Caki2 (cell line): ENCODE data around the gene TGM1. TPM values are rescaled to one million over a fixed set of nuclear protein-coding genes. Genes with fewer than 3 reads are reported as not detected.

Source experiments
- DNase-seq: peaks from one replicate; pipeline ENCODE4 v3.0.0-alpha.2; 2015; ENCODE audit warnings: low read depth
- in situ Hi-C: cut with HindIII; loops from 2 replicates; pipeline ENCODE4 v1.10.0; 2016; ENCODE audit warnings: low sequenced_read_pairs, low pct_unique_long_range_greater_than_20kb, mixed read lengths
- total RNA-seq: library from RNA; depleted of rRNA; stranded (reverse); fragments of >200 nt; shearing (Covaris generic); gene quantifications from 2 replicates; pipeline ENCODE4 v1.2.3, GENCODE V29; 2014; ENCODE audit warnings: low replicate concordance

TGM1 gene
- total RNA-seq, 1 experiment from 2014 or later: 0.44 TPM

DNA sequence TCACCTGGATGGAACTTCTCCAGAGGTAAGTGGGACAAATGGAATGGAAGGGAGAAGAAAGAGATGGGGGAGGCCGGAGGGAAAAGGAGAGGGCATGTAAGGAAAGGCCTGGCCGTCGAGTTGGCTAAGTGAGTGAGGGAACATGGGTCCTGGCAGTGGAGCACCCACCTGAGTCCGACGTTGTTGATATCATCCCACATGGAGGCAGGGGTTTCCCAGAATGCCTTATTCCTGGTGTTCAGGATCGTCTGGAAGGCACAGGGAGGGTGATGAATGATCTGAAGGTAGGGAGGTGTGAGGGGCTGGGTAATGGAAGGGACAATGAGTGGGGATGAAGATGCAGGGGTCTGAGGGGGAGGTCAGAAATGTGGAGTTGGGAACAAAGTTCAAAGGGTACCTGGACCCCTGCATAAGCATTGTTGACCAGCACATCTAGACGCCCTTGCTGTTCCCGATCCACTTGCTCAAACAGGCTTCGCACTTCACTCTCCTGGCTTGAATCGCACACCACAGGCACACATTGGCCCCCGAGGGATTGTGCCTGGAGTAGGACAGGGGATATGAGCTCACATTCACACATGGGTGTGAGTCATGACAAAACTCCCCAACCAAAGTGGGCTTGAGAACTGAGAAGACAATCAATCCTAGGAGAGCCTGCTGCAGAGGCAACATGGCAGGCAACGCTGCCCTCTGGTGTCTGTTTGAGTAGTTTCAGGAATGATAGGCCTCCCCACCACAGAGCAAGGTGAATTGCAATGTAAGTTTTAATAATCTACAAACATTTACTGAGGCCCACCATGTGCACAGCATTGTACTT, 33.6 kb upstream of the TGM1 start:
- in situ Hi-C loops: no loop called here
- peak; percentile 53 for DNase-seq

- in situ Hi-C loops: no loop called here
- DNase-seq: no peak
Measured at GRCh38 chr14:24293525-24293924, 30.5 kb upstream of the TGM1 start.

DNA sequence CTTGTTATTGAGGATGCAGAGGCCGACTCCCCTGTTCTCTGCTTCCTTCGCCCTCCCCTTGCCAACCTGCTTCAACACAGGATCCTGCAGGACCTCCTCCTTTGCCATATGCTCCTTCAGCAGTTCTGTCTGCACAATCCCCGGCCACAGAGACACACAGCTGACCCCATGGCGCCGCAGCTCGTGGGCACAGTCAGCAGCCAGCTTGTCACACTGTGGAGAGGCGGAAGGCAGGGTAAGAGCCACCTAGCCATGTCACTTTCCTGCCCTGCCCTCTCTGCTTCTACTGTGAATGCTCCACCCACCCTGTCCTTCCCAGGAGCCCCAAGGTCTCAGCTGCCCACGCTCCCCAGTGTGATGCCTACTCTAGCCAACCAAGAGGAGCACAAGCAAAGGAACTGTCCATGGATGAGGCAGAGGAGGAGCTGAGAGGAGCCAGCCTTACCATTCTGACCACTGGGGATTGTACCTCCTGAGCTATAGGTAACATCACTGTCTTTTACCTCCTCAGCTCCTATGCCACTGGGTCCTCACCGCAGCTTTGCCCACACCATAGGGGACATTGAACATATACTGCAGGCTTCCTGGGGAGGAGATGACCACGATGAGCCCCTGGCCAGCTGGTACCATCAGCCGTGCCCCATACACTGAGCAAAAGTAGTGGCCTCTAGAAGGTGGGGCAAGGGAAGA, 29.3 kb upstream of the TGM1 start:
- DNase-seq: no peak
- in situ Hi-C loops: no loop called here

DNA sequence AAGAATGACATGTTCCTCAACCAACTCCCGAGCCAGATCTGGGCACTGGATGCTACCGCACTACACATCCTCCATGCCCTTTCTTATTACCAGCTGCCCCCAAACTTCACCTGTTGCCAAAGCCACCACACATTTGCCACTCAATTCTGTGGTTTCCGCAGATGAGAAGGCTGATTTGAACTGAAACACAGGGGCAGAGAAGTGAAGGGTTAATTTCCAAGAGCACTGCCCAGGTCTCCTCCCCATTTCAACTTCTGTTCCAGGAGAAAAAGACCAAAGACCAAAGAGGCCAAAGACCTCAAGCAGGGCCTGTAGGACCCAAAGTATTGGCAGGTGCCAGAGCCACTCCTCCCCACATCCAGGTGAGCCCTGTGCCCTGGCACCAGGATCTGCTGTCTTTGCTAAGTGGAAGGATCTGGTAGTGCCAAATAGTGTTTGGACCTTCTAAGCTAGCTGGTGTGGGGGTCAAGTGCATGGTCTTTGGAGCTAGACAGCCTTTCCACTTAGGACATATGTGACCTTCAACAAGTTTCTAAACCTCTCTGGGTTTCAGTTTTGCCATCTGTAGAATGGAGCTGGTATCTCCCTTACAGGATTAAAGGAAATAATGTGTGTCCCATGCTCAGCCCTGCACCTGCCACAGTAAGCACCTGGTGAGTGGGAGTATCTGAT, 28.6 kb upstream of the TGM1 start:
- in situ Hi-C loops: no loop called here
- no peak for DNase-seq

GRCh38 chr14:24290746-24291145, 27.8 kb upstream of the TGM1 start:
- in situ Hi-C loops: no loop called here
- no peak for DNase-seq

DNA sequence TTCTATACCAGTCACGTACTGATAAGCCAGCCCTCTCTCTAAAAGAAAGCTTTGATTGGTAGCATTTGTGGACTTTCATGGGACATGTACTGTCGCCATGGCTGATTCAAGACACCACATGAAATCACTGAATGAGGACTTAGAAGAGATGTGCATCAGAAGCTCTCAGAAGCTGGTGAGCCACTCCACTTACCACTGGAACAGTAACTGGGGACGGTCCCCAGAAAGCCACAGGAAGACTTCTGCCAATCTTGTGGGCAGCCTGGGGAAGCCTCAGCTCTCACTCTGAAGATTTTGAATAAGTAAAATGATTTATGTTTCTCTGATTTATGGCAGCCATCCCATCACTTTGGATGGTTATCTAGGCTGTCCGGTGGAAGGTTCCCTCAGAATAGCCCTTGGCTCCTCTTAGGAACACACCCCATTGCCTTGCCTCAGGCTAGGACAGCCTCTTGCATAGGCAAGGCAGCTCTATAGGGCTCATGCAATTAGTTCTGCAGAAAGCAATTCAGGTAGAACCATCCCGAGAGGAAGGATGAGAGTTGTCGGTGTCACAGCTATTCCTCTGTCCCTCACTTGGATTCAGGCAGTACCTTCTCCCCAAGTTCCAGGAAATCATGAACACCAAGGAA, 26.8 kb upstream of the TGM1 start:
- no peak for DNase-seq

DNA sequence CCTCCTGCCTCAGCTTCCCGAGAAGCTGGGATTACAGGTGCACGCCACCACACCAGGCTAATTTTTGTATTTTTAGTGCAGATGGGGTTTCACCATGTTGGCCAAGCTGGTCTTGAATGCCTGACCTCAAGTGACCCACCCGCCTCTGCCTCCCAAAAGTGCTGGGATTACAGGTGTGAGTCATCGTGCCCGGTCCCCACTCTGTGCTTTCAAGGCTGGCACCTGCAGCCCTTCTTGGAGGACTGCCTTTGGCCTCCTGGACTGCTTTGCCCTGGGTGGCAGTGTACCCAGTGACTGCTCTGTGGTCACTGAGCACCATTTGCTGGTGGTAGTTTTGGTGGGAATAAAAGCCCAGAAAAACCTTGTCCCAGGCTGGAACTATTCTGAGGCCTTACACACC, 24.0 kb upstream of the TGM1 start:
- in situ Hi-C loops: no loop called here
- DNase-seq: no peak

More for the DNA sequence above, 26.8 kb upstream of the TGM1 start:
- in situ Hi-C loops: no loop called here

DNA sequence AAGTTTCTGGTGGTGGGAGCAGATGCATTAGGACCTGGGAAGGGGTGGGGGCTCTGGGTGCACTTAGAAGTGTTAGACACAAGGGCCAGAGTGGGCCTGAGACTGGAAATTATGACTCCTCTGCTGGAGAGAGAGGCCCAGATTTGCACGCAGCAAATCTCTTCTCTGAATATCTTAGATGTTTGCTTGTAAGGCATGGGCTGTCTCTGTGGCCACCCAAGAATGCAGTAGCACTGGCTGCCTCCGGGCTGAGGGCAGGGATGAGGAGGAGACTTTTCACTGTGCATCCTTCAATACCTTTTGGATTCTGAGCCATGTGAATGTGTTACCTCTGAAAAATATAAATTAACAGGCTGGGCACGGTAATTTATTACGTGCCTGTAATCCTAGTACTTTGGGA, 22.4 kb upstream of the TGM1 start:
- in situ Hi-C loops: no loop called here
- DNase-seq: no peak

DNA sequence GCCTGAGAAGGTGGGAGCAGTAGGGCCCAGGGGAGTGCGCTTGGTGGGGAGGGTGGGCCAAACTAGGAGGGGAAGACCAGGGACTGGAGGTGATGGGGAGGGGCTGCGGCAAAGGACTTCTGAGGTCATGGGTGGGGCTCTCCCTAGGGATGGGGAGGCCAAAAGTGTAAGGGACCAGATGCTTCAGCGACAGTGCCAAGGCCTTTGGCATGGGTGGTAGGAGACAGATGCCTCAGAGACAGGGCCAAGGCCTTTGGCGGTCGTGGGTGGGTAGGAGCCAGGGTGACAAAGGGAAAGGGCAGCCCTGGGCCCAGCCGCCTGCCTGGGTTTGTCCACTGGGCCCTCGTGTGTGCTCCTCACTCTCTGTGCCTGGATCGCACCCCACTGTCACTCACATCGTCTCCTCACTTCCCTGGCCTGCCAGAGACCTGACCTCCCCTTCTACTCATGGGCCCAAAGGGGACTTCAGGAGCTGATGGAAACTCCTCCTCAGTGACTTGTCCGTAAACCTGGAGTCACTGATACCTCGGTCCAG, 21.6 kb upstream of the TGM1 start:
- no peak for DNase-seq
- in situ Hi-C loops: no loop called here

DNA sequence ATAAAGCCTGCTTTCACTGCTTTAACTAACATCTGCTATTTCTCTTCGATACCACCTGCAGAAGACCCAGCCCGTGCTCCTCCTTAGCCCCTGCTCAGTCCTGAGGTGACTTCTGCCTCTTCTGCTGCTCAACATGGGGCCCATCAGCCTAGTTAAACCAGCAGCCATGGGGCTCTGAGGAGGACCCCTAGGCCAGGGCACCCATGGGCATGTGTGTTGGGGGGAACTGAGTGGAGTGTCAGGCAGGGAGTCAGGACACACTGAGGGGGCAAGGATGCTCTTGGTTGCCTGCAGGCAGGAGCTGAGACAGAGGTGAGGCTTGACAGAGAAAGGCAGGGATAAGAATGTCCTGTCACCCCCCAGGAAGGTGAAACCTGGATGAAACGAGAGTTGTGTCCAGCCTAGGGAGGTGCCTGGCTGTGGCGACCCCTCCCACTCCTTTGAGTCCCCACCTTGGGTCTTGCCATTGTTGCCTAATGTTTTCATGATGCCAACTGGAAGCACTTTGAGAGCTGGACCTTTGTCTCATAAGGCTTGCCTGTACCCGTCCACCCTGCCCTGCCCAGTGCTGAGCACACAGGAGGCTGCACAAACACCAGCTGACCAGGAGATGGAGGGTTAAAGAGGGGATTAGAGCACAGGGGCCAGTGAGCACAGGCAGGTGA, 21.0 kb upstream of the TGM1 start:
- in situ Hi-C loops: no loop called here

DNA sequence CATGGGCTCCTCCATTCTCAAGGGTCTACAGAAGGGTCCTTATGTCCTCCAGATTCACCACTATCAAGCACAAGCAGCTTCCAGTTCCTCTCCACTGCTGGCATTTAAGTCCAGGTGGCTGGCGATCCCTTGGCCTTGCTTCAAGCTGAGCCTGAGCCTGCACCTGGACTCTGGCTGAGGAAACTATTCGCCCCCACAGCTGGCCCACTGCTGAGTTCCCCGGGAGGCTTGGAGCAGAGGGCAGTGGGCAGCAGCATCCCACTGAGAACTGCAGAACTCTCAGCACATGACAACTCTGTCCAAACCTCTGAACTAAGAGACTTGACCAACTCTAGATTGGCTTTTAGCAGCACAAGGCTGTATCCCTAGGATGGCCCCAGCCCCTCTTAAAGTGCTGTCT, 19.8 kb upstream of the TGM1 start:
- in situ Hi-C loops: no loop called here
- no peak for DNase-seq

More for the DNA sequence above, 21.0 kb upstream of the TGM1 start:
- DNase-seq: no peak

DNA sequence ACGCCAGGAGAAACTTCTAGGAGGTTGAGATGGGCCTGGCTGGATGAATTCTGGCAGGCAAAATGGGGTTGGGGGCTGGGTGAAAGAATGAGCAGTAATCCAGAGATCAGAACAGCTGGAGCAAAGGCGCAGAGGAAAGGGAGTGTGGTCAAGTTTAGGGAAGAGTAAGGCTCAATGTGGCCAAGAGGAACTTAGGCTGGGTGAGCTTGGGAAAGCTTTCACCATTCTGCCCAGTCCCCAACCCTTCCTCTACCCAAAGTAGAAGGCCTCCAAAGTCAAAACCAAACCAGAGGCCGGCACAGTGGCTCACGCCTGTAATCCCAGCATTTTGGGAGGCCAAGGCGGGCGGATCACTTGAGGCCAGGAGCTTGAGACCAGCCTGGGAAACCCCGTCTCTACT, 18.7 kb upstream of the TGM1 start:
- no peak for DNase-seq

DNA sequence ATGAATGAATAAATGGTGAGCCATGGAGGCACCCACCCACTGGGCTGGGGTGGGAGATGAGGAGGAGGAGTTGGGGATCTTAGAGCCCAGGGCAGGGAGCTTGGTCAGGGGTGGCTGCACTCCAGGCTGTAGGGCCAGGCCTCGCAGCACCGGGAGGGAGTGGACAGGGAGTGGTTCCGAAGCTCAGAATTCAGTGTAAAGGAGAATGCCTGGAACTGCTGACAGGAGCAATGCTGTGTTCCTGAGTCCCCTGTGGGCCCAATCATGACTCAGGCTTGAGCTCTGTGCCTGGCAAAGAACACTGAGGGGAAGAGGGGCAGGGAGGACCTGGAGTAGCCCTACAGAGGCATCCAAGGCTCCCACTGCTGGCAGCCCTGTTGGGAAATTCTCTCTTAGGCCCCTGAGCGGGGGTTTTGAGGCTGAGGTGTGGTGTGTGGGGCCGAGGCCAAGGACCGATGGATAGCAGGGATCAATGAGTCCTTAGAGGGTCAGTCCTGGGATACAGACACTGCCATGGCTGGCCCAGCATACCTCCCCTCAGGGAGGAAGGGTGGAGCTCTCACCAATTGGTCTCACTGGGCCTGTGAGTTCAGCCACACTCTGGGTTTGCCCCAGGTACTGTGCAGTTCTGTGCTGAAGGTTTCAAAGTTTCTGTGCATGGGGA, 18.0 kb upstream of the TGM1 start:
- in situ Hi-C loops: no loop called here
- no peak for DNase-seq

More for the DNA sequence above, 18.7 kb upstream of the TGM1 start:
- in situ Hi-C loops: no loop called here

GRCh38 chr14:24279301-24280186, 16.6 kb upstream of the TGM1 start:
- no peak for DNase-seq
- in situ Hi-C loops: no loop called here

DNA sequence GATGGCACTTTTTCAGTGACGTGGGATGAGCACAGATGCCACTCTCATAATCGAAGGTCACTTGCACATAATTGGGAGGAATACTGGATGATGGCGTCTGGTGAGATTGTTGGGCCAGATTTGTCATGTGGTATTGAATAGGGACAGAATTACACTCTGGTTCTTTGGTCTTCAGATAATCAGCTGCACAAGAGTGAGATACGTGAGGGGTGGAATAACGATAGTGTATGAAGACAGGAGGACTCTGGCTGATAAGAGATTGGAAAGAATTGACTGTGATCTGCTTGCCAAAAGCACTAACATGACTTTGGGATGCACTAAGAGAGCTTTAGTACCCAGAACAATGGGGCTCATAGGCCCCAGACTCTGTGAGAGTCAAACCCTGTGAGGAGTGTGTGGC, 15.4 kb upstream of the TGM1 start:
- no peak for DNase-seq
- in situ Hi-C loops: no loop called here

GRCh38 chr14:24277606-24278321, 14.8 kb upstream of the TGM1 start:
- no peak for DNase-seq
- in situ Hi-C loops: no loop called here
